HG03108 (cell line): Measurements from ENCODE around the gene NELFCD.
"Not testable (repeated sequence)": the region's sequence is repeated elsewhere in the genome, so short reads cannot be mapped to it uniquely, and the experiment has no call there.

Experiments used
- ATAC-seq: cut with Tn5 transposase; IDR thresholded peaks from one replicate; pipeline ENCODE4 v1.9.1; 2021; ENCODE audit warnings: moderate library complexity; ENCODE audit not compliant: unreplicated experiment

Gene NELFCD, protein sequence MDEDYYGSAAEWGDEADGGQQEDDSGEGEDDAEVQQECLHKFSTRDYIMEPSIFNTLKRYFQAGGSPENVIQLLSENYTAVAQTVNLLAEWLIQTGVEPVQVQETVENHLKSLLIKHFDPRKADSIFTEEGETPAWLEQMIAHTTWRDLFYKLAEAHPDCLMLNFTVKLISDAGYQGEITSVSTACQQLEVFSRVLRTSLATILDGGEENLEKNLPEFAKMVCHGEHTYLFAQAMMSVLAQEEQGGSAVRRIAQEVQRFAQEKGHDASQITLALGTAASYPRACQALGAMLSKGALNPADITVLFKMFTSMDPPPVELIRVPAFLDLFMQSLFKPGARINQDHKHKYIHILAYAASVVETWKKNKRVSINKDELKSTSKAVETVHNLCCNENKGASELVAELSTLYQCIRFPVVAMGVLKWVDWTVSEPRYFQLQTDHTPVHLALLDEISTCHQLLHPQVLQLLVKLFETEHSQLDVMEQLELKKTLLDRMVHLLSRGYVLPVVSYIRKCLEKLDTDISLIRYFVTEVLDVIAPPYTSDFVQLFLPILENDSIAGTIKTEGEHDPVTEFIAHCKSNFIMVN

DNA sequence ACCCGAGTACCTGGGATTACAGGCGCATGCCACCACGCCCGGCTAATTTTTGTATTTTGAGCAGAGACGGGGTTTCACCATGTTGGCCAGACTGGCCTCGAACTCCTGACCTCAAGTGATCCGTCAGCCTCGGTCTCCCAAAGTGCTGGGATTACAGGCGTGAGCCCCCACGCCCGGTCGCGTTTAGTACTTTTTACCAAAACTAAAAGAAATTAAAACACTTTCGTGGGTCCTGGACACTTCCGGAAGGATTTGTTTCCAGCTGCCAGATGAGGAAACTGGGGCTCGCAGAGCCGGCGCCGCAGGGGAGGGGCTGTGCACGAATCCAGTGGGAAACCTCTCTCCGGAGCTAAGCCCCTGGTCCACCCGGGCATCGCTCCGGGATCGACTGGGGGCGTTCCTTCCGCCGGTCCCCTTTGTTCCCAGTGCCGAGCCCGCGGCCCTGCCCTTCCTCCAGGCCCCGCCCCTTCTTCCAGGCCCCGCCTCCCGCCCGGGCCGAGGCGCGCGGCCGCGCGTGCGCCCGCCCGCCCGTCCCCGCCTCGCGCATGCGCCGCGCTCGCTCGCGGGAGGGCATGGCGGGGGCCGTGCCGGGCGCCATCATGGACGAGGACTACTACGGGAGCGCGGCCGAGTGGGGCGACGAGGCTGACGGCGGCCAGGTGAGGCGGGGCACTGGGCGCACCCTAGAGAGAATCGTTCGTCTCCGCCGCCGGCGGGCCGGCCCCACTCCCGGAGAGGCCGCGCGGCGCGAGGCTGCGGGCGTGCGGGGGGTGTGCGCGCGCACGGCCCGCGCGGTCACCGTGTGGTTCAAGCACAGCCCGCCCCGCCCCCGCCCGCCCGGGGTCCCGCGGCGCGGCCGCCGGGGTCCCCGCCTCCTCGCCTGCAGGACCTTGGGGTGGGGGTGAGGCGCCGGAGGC, at the start of gene NELFCD:
Gene NELFCD (plus strand): TSS at position 546 of the 917 bp plus-strand sequence. CDS start 54 bp downstream, at position 600.
- peak; percentile 64 for ATAC-seq

DNA sequence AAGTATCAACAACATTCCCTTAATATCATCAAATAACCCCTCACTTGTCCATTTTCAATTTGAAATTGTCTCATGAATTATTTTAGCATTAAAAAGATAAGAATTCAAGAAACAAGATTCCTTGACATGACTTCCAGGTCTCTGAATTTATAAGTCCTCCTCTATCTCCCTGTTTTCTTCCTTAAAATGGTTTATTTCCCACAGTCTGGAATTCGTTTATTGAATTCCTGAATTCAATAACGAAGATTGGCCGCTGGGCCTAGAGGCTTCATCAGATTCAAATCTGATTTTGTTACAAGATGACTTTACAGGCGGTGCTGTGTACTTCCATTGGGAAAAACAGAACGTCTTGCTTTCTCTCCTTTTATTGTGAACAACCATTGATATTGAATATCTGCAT, 48.9 kb upstream of the NELFCD start:
- no peak for ATAC-seq

DNA sequence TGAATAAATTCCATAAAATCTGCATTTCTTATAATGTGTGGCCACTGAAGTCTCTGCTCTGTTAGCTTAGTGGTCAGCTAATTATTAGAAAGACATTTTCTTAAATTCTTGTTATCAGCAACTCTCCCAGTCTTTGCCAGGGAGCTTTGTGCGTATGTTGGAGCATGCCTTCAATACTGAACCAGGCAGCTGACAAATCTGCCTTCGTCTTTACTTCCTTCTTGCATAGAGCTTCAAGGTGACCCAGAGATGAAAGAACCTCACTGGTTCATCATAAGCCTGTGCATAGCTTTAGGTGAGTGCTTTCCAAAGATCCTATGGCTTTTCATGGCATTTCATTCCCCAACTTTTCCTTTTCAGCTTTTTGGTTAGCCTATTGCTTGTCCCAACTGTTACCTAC, 43.0 kb upstream of the NELFCD start:
- ATAC-seq, result no peak

DNA sequence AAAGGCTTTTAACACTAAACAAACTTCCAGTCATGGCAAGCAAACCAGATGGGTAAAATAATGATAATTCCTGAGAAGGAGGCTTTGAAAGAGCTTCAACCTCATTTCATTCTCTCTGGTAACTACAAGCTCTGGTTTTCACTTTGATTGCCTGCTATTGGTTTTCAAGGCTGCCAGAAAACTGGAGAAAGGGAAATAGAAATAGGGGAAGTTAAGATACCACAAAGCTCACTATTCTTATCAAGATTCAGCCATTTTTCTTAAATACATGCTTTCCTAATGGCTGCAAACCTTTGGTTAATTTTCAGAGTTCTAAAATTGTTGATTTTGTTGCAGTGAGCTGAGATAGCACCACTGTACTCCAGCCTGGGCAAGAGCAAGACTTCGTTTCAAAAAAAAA, 42.5 kb upstream of the NELFCD start:
- no peak for ATAC-seq

DNA sequence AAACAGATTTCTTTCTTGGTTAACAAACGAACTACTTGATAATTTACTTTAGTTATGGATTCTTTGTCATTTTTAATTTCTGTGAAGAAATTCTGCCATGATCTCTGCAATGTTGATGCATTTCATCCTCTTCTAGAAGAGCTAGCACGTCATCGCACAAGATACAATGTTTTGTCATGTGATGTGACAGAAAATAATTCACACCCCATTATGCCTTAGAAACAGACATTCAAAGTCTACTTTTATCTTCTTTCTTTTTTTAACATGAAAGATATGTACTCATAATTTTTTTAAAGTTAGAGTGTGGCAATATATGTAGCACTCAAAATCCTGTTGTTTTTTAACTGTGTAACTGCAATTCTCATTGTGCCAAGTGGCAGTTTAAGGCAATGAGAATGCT, 39.6 kb upstream of the NELFCD start:
- no peak for ATAC-seq

DNA sequence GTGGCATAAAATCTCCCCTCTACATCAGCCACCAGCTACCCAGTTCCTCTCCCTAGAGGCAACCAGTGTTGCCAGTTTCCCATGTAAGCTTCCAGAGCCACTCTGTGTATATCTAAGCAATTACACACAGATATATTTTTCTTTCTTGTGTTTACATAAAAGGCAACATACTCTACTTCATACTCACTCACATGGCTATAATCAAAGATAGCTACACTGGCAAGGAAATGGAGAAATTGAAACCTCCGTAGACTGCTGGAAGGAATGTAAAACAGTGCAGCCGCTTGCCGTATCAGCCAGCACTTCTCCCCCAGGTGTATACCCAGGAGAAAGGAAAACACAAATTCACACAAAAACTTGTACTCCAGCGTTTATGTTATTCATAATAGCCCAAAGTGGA, 38.5 kb upstream of the NELFCD start:
- no peak for ATAC-seq

DNA sequence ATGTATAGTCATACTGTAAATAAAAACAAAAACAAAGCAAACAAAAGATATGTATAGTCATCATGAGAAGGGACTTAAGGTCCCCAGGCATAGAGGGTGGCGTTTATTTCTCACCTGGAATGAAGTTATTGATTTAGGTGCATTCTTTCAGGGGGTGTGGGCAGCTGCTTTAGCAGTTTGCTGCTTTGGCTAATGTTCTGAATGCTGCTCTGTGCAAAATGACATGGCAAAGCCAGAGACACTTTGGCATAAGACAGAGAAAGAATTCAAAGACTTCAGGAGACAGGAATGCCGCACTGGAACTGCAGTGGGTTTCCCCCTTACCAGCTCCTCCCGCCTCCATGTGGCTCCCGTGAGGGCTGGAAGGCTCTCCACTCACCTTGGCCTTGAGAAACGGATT, 36.4 kb upstream of the NELFCD start:
- no peak for ATAC-seq

DNA sequence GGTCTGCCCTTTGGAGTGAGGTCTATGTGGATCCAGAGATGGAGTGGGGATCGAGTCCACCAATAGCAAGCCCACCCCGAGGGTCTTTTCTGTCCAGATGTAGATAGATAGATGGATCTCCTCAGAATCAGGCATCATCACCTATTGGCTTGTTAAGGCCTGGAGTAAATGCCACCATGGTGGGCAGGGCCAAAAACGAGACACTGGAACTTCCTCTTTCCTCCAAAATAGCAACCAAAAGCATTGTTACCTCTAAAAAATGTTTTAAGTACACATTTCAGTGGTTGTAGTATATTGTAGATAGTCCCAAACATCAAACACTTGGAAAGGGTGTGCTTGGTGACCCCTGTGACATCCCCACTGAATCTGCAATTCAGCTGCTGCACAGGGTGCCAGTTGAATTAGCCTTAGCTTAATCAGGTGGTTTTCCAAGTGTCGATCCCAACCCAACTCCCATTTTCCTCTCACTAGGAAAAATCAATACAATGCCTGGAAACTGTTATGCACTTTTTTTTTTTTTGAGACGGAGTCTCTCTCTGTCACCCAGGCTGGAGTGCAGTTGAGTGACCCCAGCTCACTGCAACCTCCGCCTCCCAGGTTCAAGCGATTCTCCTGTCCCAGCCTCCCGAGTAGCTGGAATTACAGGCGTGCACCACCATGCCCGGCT, 35.0 kb upstream of the NELFCD start:
- ATAC-seq, result no peak

DNA sequence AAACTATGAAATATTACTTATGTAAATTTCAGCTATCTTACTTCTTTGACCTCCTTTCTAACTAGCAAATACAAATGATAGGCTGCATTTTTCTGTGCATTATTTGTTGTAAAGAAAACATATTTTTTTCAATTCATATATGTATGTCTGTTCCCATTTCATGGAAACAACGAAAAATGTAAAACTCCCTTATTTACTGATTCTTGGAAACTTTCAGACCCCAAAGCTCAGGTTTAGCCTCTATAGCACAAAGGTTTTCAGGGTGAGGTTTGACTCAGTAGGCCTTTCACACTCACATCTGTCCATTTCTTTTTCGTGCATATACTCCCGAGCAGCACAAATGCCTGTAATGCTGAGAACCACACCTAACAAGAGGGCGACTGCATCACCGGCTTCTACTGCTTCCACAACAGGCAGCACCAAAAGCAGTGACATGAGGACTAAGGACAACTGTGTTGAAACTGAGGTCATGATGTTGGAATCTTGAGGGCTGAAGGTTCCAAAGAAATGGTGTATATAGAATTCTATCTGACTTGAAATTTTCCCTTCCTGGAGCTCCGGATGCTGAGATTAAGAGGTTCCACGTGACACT, 33.2 kb upstream of the NELFCD start:
- ATAC-seq, result not testable (repeated sequence)

DNA sequence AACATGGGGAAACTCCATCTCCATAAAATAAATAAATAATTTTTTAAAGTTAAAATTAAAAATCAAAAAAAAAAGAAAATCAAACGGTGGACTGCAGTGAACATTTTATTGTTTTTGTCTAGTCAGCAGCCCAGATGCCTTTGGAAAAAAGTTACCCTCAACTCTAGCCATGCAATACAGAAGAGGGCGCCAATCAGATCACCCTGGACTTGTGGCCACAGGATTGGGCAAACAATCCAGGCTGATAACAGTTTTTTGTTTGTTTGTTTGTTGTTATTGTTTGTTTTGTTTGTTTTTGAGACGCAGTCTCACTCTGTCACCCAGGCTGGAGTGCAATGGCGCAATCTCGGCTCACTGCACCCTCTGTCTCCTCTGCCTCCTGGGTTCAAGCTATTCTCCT, 30.5 kb upstream of the NELFCD start:
- ATAC-seq, result no peak

DNA sequence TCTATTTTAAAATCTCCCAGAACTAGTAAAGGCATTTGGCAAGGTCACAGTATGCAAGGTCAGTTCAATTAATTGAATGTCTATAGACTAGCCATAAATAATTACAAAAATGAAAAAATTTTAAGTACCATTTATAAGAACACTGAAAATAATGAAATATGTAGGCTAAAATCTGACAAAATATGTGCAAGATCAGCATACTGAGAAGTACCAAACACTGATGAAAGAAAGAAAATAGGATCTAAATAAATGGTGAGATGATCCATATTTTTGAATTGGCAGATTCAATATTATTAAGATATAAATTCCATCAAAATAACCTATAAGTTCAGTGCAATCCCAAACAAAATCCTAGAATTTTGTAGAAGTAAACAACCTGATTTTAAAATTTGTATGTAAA, 28.0 kb upstream of the NELFCD start:
- no peak for ATAC-seq

DNA sequence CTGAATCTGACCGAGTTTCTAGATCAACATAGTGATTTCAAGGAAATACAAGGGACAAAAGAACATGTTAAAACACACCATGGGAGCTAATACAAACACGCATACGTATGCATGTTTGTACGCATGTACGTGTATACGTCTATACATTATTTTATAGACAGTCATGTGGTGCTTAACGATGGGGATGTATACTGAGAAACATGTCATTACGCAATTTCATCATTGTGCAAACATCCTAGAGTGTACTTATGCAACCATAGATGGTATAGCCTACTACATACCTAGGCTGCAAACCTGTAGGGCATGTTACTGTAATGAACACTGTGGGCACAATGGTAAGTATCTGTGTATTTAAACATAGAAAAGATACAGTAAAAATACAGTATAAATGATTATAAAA, 25.0 kb upstream of the NELFCD start:
- ATAC-seq, result no peak

DNA sequence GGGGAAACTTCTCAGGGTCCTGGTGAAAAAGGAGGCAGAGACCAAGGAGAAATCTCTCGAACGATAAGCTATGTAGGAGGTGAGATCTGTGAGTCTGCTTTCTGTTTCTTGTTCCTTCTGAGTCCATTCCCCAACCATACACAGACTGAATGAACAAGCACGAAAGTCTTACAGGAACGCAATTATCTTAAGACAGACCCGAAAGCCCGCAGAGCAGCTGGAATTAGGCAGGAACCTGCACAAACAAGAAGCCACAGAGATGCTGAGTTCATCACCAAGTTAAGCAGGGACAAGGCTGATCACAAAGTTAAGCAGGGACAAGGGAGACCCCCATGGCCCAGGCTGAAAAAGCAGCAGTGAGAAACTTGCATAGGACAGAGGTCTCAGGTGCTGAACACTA, 21.4 kb upstream of the NELFCD start:
- no peak for ATAC-seq

DNA sequence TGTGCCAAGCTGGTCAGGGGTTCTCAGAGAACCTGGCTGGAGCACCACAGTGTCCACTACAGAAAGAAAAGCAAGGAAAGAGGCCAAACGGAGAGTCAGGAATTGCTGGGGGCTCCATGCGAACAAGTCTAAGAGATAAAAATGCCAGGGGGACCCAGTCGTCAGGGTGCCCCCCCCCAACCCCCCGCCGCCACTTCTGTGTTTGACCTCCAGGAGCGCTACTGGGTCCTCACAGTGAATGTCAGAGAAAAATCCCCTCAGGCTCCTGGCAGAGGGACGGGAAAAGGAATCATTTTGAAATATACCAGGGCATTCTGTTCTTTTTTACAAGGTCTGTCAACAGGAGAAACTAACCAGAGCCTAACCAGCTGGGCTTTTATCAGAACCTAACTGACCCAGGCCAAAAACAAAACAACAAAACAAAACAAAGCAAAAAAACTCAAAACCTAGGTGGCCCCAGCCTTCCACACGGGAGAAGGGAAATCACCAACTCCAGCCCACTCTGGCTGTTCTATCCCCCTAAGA, 17.9 kb upstream of the NELFCD start:
- no peak for ATAC-seq

DNA sequence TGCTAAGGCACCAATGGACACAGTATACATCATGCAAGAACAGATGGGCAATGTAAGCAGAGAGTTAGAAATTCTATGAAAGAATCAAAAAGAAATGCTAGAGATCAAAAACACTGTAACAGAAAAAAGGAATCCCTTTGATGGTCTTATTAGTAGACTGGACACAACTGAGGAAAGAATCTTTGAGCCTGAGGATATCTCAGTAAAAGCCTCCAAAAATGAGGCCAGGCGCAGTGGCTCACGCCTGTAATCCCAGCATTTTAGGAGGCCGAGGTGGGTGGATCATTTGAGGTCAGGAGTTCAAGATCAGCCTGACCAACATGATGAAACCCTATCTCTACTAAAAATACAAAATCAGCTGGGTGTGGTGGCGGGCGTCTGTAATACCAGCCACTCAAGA, 17.1 kb upstream of the NELFCD start:
- ATAC-seq, result not testable (repeated sequence)

DNA sequence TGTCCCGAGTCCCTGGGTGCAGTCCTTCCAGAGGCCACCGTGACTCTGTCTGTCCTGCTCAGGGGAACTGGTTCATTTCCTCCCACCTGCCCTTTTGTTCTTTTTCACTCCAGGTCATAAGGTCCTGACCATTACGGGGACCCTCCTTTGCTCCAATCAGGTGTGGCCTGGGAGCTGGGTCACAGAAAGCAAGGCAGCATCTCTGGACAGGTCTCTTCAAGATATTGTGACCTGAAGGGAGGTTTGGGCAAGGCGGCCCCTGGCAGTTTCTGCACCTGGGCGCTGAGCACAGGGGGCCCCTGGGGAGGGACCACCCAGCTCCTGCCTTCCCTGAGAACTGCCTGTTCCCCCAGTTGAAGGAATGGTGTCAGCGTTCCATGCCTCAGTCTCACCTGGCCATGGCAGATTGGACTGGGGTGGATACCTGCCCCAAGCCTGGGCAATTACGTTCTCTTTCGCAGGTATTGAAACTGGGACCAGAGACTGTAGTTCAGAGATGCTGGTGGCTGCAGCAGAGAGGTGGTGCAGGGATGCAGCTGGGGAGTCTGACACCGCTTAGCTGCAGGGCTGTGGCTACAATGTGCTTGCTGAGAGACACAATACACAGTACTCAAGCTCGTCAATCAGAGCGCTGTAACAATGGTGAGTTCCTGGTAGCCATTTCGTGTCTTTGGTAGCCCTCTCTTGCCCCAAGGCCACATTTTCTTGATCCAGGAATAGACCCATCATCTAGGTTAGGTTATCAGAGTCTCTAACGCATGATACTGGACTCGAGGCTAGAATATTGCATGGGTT, 15.6 kb upstream of the NELFCD start:
- ATAC-seq, result no peak

DNA sequence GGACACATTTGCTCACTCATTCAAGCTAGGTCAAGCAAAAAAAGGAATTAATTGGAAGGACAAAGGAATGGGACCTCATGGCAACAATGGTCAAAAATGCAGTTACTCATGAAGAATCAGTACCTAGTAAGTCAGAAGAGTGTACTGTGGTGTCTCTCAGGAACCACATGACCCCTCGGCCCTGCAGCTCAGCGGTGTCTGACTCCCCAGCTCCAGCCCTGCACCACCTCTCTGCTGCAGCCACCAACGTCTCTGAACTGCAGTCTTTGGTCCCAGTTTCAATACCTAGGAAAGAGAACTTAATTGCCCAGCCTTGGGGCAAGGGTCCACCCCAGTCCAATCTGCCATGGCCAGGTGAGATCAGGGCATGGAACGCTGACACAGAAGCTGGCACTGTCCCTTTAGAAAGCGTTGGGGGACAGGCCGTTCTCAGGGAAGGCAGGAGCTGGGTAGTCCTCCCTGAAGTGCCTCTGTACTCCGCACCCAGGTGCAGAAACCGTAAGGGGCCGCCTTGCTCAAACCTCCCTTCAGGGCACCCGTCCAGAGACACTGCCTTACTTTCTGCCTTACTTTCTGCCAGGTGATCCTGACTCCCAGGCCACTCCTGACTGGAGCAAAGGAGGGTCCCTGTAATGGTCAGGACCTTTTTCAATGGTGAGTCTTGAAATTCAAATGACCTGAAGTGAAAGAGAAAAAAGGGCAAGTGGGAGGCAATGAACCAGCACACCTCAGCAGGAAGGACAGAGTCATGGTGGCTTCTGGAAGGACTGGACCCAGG, 13.2 kb upstream of the NELFCD start:
- ATAC-seq, result no peak

DNA sequence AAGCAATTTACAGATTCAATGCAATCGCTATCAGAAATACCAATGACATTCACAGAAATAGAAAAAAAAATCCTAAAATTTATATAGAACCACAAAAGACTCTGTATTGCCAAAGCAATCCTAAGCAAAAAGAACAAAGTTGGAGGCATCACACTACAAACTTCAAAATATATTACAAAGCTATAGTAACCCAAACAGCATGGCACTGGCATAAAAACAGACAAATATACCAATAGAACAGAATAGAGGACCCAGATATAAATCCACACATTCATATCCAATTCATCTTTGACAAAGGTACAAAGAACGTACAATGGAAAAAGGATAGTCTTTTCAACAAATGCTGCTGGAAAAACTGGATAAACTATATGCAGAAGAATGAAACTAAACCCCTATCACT, 11.6 kb upstream of the NELFCD start:
- no peak for ATAC-seq

DNA sequence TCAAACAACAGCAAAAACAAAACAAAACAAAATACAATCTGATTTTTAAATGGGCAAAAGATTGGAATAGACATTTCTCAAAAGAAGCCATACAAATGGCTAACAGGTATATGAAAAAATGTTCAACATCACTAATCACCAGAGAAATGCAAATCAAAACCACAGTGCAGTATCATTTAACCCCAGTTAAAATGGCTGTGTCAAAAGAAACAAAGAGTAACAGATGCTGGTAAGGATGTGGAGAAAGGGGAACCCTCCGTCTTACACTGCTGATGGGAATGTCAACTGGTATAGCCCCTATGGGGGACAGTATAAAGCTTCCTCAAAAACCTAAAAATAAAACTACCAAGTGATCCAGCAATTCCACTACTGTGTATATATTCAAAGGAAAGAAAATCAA, 10.9 kb upstream of the NELFCD start:
- ATAC-seq, result no peak
